HG03025 (cell line): ENCODE data around the gene GRAMD1B.
A peak's percentile ranks its signal among the peaks of the same experiment; 100 is the strongest.

Source experiments
- ATAC-seq: cut with Tn5 transposase; IDR thresholded peaks from one replicate; pipeline ENCODE4 v1.9.1; 2021; ENCODE audit warnings: mild to moderate bottlenecking, moderate library complexity; ENCODE audit not compliant: unreplicated experiment, low FRiP score

Gene GRAMD1B

DNA sequence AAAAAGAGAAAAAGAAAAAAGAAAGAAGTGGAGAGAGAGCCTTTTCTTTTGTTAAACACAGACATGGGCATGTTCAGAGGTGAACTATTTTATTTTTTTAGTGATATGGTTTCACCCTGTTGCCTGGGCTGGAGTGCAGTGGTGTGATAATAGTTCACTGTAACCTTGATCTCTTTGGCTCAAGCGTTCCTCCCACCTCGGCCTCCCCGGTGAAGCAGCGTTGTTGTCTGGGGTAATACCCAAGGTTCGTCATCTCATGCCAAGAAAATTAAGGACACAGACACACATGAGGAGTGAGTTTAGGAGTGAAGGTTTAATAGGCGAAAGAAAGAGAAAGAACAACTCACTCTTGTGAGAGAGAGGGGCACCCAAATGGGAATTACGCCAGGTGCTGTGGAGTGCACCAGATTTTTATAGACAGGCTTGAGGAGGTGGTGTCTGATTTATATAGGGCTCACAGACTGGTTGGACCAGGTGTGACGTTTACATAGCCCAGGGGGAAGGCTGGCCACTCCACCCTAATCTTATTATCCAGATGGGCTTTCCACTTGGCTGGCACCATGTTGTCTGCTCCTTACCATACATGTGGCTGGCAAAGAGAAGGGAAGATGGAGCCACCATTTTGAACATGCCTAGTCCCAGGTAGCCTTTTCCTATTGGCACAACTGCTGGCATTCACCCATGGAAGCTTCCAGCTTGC lies 42.3 kb downstream of the GRAMD1B start:
- ATAC-seq, result no peak

DNA sequence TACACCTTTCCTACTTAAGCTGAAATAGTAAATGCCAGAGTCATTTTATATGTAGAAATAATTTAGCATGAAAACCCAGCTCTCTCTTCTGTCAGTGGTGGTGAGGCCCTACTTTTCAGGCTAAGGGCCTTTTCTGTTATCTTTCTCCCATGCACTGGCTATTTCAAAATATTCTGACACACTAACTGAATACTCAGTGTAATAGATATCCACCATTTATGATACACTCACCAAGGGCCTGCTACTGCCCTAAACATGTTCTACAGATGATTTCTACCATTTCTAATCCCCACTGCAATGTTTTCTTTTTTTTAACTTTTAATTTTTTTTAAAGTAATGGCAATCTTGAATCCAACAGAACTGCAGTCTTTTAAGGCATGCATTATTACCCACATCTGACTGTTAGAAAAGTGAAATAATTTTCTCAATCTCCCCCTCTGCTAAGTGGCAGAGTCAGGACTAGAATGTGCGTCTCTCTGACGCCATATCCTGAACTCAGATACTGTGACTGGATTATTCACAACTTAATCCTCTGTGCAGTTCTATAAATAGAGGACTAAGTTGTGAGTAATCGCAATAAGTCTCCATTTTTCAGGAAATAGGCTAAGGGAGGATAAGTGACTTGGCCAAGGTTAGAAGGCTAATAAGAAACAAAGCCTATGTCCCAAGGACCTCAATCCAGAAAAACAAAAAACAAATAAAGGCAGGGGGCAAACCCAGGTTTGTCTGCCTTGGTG lies 44.0 kb downstream of the GRAMD1B start:
- no peak for ATAC-seq

DNA sequence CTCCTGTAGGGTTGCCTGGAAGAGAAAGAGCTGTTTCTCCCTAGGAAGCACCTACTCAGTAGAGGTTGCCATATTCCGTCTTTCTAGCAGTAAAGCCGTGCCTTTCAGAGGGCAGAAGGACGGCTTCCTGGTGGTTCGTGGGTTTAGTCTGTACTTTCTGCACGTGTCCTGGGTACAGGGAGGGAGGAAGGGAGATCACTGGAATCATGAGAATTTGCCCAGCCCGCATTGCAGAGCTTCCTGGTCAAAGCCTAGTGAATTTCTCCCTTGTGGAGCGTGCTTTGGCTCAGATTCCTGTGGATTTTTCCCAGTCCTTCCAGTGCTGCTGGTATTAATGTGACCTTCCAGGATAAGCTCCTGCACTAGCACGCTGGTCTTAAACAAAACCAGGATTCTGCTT lies 44.9 kb downstream of the GRAMD1B start:
- no peak for ATAC-seq

DNA sequence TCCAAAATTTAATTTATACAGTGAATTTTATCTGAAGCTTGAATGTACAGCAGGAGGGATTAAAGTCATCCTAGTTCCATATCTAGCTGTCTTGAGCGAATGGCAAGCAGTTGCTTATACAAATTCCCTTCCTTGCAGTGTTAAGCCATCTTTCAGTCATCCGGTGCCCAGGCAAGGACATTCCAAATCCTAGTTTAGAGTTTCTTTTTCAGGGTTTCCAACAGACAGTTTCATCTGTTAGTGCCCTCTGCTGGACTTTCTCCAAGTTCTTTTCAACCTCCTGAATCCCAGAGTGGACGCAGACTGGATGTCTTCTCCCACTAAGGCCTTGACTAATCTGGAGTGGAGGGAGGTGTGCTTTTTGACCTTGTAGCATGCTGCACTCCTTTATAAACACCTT lies 45.4 kb downstream of the GRAMD1B start:
- no peak for ATAC-seq

DNA sequence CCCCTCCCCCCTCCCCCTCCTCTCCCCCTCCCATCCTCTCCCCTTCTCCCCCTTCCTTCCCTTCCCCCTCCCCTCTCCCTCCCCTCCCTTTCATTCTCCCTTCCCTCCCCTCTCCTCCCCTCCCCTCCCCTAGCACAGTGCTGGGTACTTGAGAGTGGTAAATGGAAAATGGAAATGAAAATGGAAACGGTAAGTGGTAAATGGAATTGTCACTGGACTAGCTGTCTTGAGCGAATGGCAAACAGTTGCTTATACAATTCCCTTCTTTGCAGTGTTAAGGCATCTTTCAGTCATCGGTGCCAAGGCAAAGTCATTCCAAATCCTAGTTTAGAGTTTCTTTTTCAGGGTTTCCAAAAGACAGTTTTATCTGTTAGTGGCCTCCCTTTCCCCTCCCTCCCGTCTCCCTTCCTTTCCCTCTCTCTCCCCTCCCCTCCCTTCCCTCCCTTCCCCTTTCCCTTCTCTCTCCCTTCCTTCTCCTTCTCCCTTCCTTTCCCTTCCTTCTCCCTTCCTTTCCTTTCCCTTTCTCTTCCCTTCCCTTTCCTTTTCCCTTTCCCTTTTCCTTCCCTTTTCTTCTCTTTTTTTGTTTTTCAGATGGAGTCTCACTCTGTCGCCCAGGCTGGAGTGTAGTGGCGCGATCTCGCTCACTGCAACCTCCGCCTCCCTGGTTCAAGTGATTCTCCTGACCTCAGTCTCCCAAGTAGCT lies 47.3 kb downstream of the GRAMD1B start:
- no peak for ATAC-seq

DNA sequence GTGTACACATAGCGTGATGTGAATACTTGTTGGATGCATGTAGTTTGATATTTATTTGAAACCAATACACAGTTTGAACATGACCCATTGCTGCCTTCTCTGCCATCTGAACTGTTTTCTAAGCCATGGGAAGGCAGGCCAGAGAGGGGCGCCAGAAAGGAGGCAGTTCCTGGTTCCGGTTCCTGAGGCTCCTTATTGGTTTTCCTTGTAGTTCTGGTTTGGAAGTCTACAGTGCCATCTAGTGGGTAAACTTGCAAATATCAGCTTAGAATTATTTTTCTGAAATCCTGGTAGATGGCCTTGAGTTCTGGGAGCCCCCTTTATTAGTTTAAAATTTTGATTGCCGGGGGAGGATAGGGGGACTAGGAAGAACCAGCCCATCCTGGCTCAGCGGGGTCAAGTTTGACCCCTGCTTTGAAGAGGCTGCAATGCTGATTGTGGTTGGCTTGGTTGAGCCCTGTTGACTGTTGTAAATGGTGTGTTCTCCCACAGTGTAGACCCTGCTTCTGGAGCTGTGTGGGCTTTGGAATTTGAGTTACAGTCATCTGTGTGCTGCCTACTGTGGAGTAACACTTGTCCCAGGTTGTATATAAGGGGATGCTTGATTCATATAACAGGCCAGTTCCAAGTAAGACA lies 48.4 kb downstream of the GRAMD1B start:
- no peak for ATAC-seq

DNA sequence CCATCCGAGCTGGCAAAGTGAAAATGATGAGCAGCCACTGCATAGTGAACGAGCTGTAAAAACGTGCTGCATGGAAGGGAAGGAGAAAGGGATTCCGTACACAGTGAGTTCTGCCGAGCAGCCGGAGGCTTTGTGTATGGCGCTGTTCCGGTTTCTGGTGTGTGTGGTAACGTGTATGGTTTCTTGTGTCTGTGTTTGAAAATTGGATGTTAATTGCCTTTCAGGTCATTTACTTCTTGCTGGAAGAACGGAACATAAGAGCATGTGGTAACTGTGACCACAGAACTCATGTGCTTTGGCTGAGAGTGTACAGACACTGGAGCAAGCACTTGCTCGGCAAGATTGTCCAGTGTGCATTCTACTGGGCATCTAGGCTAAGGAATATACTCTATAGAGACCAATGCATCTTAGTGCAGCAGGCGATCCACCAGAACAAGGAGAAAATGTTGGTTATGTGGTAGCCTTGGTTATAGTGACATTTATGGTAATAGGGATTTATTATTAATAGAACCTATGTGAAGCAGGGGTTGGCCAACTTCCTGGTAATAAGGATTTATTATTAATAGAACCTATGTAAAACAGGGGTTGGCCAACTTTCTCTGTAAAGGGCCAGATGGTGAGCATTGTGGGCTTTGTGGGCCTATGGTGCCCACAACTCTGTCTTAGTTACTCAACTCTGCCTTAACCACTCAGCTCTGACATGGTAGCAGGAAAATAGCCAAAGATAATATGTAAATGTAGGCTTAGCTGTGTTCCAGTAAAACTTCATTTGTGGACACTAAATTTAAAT lies 49.2 kb downstream of the GRAMD1B start:
- peak; percentile 63 for ATAC-seq

DNA sequence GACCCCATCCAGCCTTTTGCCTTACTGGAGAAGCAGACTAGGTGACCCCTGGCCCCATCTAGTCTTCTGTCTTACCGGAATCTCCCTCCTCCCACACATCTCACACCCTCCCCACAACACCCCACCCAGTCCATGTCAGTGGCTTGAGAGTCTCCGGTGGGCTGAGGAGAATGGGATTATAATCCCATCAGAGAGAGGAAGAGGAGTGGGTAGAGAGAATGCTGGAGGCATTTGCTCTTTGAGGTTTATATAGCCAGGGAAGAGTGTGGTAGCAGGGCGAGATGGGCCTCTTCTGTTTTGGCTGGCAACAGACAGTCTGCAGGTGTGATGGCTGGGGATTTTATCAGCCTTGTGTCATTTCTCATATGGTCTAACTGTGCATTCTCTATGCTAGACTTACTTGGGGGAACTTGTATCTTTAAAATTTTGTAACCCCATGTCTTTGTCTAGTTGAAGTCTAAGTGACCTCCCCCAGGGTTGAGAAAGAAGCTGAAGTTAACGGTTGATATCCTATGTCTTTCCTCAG lies 50.3 kb downstream of the GRAMD1B start:
- no peak for ATAC-seq

DNA sequence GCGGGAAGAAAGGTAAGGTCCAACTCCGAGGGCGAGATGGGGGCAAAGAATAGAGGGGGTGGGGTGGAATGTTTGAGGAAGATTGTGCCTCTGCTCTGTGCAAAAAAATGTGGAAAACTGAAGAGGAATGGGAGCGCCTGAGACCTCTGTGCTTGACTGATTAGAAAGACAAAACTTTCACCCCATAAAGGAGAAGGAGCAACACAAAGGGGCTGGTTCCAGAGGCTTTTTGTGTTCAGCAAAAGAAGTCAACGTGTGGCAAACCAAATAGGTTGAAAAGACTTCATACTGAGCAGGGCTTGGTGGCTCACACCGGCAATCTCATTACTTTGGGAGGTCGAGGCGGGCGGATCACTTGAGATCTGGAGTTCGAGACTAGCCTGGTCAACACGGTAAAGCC lies 50.8 kb downstream of the GRAMD1B start:
- ATAC-seq, result no peak

DNA sequence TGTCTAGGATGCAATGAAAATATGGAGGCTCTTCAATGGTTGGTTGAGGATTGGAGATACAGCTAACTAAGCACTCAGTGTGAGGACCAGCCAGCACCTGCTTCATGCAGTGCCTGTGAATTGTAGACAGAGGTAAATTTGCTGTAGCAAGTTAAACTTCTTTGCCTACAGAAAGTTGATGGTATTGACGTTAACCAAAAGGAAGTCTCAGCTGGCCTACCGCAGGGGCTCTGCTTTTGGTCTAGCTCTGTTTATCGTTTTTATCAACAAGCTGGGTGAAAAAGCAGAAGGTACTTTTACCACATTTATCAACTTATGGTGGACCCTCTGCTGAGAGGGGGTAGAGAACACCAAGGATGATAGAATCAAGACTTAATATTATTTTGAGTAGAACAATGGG lies 51.6 kb downstream of the GRAMD1B start:
- ATAC-seq, result no peak

DNA sequence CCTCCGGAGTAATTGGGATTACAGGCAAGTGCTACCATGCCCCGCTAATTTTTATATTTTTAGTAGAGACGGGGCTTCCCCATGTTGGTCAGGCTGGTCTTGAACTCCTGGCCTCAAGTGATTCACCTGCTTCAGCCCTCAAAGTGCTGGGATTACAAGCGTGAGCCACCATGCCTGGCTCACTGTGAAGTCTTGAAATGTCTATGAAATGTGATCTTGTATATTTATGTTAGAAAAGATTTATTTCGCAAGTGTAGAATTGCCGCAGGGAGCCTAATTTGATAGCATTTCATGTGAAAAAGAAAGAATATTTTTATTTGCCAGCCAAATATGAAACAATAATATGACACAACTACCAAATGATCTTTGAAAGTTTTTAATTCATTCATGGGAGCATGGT lies 52.1 kb downstream of the GRAMD1B start:
- ATAC-seq, result no peak

DNA sequence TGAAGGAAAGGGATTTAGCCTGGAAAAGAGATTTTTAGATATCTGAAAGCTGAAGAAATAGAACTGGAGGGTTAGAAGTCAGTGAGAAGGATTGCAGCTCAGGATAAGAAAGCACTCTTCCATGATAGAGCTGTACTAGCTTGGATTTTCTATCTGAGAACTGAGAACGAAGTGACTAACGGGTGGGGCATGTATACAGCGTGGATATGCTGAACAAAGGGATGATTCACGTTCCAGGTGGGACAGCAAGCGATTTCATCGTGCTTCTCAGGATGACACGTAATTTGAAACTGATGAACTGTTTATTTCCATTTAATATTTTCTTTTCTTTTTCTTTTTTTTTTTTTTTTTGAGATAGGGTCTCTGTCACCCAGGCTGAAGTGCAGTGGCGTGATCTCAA lies 53.0 kb downstream of the GRAMD1B start:
- no peak for ATAC-seq

DNA sequence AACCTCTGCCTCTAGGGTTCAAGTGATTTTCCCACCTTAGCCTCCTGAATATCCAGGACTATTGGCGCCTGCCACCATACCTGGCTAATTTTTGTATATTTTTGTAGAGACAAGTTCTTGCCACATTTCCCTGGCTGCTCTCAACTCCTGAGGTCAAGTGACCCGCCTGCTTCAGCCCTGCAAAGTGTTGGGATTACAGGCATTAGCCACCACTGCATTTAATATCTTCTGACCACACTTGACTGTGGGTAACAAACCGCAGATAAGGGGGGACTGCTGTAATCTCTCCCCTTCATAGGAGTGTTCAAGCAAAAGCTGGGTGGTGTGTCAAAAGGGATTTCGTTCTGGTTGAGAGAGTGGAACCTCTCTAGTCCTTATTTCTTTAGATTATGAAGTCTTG lies 53.4 kb downstream of the GRAMD1B start:
- no peak for ATAC-seq

DNA sequence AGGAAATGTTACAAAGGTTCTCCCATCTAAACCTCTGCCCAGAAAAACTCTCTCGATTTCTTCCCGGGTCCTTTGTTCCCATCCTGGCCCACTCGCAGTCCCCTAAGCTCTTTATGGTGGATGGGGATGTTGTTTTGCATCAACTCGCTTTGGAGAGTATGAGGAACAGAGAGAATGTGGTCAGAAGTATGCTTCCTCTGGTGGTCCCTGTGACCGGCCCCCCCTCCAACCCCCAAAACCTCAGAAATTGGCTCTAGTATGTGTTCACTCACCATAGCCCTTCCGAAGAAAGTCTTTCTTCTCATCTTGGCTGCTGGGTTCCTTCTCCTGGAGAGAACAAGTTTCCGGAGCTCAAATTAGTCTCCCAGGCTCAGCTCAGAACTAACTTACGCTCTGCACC lies 54.4 kb downstream of the GRAMD1B start:
- peak; percentile 47 for ATAC-seq

DNA sequence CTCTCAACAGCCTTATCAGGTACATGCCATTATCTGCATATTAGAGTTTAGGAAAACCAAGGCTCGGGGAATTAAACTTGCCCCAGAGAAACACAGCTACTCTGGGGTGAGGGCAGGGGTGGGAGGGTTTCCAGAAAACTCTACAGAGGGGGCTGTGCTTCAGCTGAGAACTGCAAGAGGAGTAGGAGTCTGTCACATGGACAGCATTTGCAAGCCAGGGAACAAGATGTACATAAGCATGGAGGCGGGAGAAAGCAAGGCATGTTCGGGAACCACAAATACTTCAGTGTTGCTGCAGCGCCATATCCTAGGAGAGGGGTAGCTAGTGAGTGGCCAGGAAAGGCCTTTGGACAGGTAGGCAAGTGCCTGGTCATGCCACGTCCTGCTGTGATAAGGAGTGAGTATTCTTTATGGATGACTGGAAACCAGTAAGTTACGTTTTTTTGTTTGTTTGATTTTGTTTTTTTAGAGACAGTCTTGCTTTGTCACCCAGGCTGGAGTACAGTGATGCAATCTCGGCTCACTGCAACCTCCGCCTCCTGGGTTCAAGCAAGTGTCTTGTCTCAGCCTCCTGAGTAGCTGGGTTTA lies 57.2 kb downstream of the GRAMD1B start:
- no peak for ATAC-seq

DNA sequence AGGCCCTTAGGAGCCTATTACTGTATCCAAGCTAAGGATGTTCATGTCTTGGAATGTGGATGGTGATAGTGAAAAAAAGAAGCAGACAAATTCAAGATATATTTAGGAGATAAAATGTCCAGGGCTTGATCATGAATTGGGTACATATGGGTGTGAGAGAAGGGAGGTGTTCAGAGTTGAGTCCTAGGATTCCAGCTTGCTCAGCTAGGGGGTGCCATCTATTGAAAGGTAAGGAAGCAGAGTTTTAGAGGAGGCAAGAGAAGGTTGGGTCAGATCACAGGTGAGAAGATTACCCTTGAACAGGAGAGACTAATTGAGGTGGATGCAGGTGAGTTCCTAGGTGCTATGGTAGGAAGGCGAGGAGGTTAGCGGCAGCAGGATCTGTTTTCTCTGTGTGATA lies 60.5 kb downstream of the GRAMD1B start:
- no peak for ATAC-seq

DNA sequence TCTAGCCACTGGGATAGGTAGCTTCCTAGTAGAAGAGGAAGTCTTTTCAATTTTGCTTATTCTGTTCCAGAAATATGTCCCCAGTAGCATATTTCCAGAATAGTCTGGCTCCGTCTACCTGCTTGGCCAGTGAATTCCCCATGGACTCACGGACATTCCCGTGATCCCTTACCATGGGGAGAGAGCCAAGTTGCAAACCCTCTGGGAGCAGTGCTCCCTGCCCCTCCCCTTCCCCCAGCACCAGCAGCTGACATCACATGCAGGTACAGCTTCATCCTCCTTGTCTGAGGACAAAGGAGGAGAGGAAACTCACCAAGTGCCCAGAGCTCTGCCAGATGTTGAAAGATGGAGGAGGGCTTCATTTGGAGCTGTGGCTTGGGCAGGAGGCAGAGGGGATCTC lies 61.2 kb downstream of the GRAMD1B start:
- no peak for ATAC-seq

DNA sequence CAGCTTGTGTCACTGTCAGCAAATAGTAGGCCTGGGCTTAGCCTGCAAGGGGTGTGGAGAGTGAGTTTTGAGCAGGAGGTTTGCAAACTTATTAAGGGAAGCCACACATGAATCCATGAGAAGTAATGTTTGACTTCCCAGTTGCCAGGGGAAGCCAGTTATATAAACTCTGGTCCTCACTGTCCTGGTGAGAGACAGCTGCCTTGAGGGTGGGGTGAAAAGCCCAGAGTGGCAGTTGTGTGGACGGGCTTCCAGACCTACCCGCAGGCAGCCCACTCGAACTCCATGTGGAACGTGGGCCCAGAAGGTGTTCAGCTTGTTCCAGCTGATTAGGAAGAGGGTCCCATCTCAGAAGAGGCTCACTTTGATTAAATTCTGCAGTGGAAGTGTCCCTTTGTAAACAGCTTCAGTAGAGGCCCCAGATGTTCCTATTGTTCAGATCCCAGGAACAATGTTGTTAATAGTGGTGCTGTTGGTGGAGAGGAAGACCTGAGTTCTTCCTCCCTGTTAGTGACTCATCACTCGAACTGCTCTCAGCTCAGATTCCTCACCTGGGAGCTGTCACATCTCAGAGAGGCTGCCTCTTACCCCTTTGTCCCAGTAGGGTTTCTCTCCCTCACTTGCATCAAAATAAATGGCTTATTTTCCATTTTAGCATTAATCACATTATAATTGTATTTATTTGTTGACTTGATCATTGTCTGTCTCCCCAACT lies 63.4 kb downstream of the GRAMD1B start:
- no peak for ATAC-seq
